HG03469 (cell line): ENCODE data around the gene MORC4.
"Not testable (repeated sequence)": the region's sequence is repeated elsewhere in the genome, so short reads cannot be mapped to it uniquely, and the experiment has no call there.

Experiments
- ATAC-seq: cut with Tn5 transposase; IDR thresholded peaks from one replicate; pipeline ENCODE4 v1.9.1; 2021; ENCODE audit warnings: mild to moderate bottlenecking, moderate library complexity, moderate number of reproducible peaks; ENCODE audit not compliant: unreplicated experiment

Gene MORC4

DNA sequence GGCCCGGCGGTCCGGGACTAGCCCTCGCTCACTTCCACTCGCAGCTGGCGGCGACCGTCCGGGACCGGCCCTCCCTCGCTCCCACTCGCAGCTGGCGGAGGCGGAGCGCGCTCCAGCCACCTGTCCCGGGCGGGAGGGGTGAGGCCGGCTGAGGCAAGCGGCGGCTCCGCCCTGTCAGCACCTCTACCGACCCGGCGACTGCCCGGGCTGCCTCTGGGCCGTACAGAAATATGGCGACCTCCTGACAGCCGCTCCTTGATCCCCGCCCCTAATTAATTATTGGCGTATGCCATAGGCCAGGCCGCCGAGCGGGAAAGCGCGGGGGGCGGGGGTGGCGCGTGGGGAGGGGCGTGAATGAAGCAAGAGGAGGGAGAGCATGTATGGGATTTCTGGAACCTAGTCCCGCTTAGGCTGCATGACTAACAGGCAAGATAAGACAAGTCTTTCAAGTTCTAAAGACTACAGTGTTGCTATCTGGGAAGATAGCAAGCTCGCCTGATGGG lies at the start of gene MORC4:
MORC4 (minus strand) TSS at position 200 of the 503 bp plus-strand sequence. CDS start 243 bp downstream, outside the sequence.
- peak; percentile 59 for ATAC-seq

DNA sequence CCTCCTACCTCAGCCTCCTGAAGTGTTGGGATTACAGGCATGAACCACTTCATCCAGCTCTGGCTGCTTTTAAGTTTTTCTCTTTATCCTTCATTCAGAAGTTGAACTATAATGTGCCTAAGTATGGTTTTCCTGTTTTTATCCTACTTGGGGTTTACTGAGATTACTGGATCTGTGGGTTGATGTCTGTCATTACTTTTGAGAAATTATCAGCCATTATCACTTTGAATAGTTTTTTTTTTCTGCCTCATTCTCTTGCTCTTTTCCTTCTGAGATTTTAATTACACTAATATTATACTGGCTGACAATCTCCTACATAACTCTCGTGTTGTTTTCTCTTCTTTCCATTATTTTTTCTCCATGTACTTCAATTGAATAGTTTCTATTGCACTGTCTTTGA lies 47.6 kb upstream of the MORC4 start:
- no peak for ATAC-seq

DNA sequence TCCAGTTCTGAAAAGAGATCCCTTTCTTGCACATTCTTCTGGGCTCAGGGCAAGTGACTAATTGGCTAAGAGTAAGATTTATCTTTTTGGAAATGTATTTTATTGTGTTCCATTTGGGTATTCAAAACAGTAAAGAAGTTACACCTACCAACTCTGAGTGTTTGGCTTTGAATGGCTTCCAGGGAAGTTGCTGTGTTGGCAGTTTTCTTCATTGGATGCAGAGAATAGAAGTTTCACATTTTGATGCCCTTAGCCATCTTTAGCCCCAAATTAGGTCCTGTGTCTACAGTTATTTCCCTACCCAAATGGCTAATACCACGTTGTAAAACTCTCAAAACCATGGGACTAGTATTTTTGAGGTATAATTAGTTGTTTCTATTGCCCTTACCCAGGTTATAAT lies 29.7 kb upstream of the MORC4 start:
- no peak for ATAC-seq

DNA sequence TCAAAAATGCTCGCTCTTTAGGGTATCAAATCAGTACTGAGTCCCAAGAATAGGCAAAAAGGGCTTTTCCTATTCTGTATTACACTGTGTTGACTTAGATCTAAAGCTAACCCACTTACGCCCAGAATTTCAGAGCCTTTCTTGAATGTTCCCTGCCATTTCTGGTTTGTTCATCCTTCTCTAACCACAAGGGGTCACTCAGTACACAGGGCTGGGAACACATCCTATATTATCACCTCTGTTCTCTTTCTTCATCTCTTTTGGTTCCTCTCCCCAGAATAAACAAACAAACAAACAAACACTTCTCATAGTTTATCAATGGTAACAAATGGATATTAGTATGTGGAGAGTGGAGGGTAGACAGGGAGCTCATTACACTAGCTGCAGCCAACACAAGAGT lies 25.5 kb upstream of the MORC4 start:
- no peak for ATAC-seq

DNA sequence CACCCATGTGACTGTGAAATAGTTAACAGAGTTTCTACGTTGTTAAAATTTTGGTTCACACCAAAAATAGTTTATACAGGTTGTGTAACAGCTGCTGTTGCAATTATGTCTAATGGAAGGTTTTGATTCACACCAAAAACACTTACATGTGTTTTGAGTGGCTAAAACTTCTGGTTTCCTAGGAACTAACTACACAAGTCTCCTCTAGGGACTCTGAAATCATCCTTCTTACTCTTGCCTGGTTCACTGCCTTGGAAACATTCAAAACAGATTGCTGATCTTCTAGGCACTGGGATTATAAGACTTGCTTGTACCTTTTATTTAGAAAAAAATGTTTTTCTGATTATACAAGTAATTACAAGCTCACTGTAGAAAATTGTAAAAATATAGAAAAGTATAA lies 14.9 kb upstream of the MORC4 start:
- ATAC-seq = no peak

DNA sequence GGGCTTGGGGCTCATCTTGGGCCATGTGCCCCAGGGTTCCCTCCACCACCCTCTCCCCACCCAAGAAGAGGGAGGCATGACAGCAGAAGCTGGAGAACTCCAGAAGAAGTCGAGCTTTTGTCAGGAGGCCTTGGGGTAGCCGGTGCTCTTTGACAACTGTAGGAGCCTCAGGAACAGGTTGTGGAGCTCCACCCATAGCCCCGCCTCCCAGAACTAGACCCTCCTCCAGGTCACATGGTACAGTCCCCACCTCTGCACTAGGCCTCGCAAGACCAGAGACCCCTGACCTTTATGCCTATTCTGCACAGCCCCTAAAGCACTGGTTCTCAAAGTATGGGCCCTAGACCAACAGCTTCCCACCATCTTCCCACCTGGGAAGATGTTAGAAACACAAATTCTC lies 8.0 kb upstream of the MORC4 start:
- ATAC-seq = no peak

DNA sequence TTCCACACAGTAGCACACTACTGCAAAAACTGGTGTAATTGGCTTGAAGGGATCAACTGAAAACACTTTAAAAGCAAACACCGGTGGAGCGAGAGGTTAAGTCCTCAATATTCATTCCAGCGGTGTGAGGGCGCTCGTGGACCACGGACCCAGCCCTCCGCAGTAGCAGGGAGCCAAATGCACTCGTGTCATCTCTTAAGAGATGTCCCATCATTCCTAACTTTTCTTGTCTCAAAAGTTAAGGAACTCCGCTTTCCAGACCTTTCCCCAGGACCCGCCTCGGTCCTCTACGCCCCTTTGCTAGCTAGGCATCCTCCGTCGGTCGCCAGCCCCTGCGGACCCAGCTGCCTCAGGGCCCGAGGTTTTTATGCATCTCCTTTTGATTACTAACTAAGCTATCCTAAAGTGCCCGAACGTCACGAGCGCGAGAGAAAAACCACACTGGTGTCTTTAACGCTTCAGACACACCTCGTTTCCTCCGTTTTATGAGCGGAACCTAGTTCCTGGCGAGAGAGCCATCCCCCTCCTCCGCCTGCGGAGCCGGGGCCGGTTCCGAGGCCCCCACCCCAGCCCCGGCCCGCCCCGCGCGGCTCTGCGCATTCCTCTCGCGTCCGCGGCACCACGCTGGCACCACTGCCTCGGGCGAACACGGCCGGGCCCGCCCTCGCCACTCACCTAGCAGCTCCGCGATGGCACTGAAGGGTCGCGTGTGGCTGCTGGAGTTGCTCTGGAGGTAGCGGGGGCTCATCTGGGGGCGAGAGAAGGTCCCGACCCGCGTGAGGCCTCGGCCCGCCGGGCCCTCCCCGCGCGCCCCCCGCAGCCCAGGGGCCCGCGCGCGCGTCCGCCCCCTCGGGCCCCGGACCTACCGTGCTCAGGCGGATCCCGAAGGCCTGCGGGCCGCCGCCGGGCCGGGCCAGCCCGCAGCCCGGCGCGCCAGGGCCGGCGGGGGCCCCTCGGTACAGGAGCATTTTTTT lies 723 bp downstream of the MORC4 start:
- peak; percentile 11 for ATAC-seq

DNA sequence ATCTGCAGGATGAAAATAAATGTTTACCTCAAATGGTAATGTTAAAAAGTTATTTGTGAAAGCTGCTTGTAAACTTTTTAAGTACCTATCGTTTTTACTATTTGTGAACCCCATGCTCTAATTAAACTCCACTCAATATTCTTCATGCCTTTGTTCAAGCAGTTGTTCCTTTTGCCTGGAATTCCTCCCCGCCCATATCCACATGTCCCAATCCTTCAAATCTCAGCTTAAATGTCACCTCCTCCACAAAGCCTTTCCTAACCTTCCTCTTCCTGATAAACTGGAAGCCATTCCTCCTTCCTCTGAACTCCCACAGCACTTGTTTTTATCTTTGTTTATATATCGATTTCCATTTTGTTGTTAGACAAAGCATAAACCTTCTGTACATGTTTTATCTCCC lies 2.4 kb downstream of the MORC4 start:
- ATAC-seq = no peak

DNA sequence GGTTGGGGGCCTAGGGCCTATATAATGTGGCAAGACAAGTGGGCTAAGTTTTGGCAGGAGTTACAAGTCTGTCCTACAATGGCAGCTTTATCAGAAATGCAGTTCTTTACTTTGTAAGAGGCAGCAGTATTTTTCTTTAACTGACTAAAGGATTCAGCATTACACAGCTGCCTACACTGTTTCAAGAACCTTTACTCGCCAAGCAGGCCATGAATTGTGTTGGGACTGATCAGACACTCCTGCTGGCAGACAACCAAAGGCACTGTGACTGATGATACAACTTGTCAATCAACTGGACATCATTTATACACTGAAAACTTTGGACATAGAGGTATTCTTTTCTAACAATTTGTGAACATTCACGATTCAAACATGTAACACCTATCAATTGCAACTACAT lies 4.3 kb downstream of the MORC4 start:
- no peak for ATAC-seq

DNA sequence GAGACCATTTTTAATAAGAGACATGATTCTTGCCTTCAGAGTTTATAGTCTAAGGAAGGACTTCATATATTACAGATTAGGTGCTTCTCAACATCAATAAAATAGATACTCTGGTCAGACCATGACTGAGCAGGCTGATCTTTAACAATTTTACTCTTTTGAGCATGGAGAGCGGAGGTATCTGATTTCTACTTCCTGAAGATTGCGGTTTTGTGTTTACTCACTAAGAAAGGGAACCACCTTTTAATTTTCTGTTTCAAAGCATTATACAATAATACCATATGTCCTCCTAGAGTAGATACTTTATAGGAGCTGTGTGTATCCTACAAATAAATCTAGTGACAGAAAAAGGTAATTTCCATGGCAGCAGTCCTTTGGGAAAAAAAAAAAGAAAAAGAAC lies 12.5 kb downstream of the MORC4 start:
- ATAC-seq = no peak

DNA sequence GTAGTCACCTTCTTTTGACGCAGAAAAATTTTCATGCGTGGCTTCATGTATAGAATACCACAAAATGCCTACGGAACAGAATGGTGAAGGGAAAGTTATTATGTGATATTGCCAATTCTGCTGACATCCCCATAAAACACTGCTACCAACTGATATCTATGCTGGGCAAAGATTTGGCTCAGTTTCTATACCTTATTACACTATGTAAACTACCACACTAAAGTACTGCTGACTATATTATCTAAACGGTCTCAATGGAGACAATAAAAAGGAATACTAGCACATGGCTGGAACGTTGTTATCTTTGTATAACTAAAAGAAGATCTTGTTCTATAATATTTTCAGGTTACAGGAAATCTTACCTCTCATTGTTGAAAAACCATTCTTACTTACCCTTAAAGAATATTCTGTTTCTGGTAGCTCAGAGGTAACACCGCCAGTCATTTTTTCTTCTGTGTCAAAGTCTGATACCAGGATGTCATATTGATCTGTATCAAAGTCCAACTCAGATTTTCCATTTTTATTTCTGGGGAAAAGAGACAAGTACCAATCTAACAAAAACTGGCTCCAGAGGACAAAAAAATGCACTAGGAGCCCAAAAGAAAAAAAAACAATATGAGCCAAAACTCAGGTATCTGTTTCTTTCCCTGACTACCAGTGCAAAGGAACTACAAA lies 18.9 kb downstream of the MORC4 start:
- no peak for ATAC-seq

DNA sequence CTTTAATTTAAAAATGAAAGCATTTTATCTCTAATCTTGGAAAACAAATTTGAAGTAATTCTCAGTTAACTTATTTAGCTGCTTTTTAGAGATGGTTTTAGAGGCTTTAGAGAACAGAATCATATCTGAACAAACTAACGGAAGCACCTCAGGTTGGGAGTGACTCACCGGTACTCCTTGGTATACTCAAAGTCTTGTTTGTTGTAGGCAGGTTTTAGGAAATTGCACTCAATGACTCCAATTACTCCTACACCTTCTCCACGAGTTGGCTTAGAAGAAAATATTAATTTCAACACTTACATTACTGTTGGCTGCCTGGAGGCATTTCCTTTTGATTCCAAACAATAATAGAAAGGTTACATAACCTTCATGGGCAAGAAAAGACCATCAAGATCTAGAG lies 23.6 kb downstream of the MORC4 start:
- ATAC-seq = no peak

DNA sequence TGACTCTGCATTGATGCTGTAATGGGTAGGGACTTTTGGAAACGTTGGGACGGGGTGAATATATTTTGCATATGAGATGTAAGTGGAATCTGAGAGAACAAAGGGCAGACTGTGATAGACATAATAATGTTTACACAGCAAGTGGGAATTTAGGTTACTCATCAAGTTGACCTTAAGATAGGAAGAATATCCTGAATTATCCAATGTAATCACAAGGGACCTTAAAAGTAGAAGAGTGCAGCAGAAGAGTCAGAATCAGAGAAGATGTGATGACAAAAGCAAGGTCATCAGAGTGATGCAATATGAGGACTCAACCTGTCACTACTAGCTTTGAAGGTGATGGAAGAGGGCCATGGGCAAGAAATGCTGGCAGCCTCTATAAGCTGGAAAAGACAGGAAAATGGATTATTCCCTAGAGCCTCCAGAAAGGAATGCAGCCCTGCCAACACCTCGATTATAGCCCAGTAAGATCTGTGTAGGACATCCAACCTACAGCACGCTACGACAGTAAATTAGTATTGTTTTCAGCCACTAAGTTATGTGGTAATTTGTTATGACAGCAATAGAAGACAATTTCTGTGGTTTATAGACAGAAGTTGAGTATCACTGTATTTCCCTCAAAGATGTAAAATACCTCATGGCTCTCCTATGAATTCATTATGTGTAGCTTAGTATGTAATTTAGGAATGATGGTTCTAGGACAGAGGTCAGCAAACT lies 26.4 kb downstream of the MORC4 start:
- no peak for ATAC-seq

DNA sequence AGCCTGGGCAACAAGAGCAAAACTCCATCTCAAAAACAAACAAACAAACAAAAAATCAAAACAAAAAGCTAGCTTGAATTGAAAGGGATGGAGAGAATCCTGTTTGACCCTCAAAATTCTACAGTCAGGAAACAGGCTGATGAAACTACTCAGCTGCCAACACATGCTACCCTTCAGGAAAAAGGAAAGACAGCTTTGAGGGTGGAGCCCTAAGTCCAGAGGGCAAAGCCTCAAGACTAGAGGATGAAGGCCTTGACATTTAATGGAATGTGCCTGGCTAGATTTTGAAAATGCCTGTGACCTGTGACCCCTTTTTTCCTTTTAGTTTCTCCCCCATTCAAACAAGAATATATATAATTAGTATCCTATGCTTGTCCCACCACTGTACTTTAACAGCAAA lies 27.1 kb downstream of the MORC4 start:
- ATAC-seq = no peak

DNA sequence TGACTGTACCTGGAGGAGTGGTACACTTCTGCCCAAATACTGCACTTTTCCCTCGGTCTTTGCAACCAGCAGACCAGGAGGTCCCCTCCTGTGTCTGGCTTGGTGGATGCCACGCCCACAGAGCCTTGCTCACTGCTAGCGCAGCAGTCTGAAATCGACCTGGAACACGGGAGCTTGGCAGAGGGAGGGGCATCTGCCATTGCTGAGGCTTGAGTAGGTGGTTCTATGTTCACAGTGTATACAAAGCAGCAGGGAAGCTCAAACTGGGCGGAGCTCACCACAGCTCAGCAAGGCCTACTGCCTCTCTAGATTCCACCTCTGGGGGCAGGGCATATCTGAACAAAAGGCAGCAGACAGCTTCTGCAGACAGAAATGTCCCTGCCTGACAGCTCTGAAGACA lies 33.5 kb downstream of the MORC4 start:
- ATAC-seq = not testable (repeated sequence)

DNA sequence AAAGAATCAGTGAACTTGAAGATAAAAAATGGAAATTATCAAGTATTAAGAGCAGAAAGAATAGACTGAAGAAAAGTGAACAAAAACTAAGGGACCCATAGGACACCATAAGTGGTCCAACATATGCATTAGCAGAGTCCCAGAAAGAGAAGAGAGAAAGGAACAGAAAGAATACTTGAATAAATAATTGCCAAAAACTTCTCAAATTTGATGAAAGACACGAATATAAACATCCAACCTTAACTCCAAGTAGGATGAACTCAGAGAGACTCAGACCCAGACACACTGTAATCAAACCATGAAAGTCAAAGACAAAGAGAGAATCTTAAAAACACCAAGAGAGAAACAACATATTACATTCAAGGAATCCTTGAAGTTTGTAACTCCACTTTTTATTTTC lies 35.7 kb downstream of the MORC4 start:
- no peak for ATAC-seq

DNA sequence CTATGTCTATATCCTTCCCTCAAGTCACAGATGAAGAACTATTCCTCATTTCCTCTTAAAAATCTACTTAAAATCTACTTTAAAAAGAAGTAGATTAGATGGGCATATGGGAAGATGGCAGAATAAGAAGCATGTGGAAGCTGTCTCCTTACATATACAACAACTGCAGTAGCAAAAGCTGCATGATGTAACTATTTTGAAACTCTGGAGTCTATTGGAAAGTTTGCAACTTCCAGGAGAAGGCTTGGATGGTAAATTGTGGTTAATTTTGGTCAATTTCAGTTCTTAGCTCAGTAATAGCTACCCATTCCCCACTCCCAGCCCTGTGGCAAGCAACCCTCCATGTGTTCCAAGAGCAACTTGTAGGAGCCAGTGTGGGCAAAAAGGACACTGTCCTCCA lies 36.9 kb downstream of the MORC4 start:
- no peak for ATAC-seq

DNA sequence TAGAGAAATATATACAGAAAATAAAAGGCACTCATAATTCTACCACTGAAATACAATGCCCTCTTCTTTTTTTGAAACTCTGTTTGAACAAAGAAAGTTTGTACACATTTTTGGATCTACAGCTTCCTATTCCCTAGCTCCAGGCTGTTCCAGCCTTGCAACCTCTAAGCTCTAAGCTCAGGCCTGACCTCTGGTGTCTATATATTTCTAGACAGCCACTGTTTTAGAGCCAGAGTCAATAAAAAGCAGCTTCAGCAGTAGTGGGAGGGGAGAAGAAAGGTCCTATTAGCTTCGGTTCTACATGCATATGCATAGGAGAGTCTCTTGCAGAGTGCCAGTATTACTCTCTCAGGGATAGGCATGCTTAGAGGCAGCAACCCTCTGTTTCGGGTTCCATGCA lies 40.1 kb downstream of the MORC4 start:
- ATAC-seq = no peak

DNA sequence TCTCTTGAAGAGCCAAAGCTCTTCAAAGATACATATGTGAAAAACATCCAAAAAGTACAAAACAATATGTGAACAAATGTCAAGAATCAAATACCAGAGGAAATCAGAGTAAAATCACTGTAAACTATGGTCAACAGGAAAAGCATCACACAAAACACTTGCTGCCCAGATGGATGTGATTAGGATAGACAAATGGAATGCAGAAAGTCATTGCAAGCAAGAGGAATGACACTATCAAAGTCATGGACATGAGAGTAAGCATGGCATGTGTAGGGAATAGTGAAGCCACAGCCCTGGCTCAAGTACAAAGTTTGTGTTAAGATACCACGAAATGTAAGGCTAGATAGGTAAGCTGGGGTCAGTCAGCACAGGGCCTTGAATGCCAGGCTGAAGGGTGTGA lies 42.2 kb downstream of the MORC4 start:
- no peak for ATAC-seq

DNA sequence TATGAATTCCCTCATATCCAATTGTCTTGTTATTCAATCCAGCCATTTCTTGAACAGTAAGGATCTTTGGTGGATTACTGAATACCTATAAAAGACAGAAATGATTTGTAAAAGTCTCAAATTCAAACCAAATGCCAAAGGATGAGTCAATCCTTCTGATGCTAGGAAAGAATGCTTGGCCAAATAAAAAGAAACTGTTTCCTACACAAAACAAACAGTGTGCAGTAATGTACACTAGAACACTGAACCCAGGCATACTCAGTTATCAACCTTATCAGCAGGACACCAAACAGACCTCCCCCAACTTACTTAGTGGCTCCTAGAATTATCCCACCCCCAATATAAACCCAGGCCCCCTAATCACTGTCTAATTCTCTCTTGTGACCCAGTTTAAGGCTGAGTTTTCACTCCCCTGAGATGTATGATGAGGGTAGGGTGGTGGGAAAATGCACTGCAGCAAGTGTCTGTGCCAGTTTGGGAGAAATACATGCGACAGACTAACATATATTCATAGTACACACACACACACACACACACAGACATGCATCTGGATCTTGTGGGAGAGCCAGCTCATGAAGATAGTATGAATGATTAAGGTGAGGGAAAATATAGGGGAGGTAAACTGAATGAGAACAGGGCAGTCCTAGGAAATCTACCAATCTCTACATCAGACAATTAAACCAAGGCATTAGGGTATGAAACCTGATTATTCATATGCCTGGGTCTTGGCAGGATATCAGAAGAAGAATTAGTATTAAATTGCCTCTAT lies 44.8 kb downstream of the MORC4 start:
- ATAC-seq = no peak

DNA sequence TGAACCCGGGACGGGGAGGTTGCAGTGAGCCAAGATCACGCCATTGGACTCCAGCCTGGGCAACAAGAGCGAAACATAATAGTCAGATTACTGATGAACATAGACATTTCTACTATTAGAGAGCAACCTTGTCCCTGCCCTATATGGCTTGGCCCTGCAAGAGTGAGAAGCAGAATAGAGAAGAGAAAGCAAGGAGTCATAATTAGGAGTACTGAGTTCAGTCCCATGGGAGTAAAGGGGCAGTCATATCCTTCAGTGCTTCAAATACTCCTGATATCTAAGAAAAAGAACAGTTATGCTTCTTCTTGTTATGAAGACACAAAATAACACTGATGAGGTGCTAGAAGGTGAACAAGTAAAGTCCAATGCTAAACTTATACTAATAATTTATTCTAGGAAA lies 46.0 kb downstream of the MORC4 start:
- no peak for ATAC-seq
